ENCODE measurements around the gene SCARF2.
"Not testable (repeated sequence)": the region's sequence is repeated elsewhere in the genome, so short reads cannot be mapped to it uniquely, and the experiment has no call there.

The SCARF2 gene, protein sequence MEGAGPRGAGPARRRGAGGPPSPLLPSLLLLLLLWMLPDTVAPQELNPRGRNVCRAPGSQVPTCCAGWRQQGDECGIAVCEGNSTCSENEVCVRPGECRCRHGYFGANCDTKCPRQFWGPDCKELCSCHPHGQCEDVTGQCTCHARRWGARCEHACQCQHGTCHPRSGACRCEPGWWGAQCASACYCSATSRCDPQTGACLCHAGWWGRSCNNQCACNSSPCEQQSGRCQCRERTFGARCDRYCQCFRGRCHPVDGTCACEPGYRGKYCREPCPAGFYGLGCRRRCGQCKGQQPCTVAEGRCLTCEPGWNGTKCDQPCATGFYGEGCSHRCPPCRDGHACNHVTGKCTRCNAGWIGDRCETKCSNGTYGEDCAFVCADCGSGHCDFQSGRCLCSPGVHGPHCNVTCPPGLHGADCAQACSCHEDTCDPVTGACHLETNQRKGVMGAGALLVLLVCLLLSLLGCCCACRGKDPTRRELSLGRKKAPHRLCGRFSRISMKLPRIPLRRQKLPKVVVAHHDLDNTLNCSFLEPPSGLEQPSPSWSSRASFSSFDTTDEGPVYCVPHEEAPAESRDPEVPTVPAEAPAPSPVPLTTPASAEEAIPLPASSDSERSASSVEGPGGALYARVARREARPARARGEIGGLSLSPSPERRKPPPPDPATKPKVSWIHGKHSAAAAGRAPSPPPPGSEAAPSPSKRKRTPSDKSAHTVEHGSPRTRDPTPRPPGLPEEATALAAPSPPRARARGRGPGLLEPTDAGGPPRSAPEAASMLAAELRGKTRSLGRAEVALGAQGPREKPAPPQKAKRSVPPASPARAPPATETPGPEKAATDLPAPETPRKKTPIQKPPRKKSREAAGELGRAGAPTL

DNA sequence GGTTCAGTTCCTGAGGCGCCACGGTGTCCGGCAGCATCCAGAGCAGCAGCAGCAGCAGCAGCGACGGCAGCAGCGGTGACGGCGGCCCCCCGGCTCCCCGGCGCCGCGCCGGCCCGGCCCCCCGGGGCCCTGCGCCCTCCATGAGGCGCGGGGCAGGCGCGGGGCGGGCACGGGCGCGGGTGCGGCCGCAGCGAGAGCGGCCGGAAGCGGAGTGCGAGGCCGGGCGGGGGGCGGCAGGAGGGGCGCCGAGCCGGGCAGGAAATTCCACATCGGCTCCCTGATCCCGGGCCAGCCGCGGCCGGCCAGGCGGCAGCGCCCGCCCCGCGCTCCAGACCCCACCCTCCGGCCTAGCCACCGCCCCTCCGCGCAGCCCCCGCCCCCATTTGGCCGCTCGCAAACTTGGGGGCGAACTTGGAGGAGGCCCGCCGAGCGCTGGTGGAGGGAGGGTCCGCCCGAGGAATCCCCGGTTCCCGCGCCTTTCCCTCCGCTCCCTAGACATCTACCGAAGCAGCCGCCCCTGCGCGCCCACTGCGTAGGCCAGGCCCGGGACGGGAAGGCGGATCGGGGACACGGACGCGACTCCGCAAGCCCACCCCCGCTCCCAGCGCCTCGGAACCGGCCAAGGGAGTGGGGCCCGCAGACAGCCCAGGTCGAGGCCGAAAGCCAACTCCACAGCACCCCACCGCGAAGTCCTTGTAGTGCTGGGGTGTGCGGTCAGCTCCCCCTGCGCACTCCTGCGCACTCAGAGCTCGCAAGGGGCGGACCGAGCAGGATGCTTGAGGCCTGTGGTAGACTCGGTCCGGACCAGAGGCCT lies at the start of gene SCARF2:
Gene SCARF2, minus strand, starts transcription at position 213 of the 814 bp plus-strand sequence. Its CDS starts 71 bp downstream, at position 142.
- DNase-seq (ENCODE audit: insufficient read length, low spot score) (peak; percentile 79), FAIRE-seq (peak; percentile 76)

DNA sequence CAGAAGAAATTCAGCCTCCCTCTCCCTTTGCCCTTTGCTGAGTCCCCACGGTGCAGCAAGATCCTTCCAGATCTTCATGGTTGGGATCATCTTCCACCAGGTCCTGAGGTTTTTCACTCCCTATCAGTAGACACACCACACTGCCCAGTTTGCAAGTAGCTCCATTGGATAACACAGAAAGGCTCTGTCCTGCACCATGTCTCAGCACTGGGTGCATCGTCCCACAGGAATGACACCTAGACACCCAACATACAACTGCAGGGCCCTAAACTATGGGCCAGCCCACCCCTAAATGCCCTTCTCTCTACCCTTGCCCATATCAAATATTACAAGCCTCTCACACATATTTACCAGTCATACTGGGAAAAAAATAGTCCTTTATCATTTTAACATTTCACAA lies 48.6 kb upstream of the SCARF2 start:
- FAIRE-seq (no peak), DNase-seq (ENCODE audit: insufficient read length, low spot score) (no peak)

DNA sequence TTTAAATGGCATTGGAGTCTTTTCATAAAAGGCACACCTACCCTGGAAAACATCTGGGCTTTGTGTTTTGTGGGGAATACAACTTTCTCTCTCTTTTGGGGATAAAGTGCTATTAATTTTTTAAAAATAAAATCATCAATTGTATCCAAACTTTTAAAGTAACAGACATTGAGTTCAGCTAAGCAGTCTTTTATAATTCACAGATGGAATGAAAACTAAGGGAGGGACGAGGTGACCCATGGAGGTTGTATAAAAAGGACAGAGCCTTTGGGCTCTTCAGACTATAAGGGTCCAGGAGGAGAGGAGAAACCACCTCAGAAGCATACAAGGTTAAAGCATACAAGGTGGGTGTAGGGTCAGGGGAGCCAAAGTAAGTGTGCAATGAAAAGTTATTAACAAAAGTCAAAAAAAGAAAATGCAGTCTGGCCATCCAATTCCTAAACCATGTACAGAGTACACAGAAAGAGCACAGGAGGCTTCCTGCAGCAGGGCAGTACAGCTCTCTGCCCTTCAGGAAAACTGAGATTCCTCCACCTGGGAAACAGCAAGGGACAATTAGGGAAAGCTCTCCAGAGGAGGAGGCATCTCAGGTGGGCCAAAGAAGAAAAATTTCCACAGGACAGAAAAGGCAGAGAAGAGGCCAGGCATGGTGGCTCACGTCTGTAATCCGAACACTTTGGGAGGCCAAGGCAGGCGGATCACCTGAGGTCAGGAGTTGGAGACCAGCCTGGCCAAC lies 47.5 kb upstream of the SCARF2 start:
- FAIRE-seq (no peak), DNase-seq (ENCODE audit: insufficient read length, low spot score) (no peak)

DNA sequence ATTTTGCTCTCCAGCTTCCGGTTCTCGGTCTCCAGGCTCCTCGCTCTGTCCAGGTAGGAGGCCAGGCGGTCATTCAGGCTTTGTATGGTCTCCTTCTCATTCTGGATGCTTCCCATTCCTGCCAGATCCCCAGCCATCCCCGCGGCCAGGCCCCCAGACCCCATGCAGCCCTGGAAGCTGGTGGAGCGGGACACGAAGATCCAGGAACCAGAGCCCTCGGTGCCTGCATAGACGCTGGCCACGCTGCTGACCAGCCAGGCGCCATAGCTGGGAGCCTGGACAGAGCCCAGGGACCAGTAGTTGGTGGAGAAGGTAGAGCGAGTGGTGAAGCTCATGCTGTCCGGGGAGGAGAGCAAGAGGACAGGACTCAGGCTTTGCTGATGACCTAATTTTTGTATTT lies 46.1 kb upstream of the SCARF2 start:
- FAIRE-seq = no peak
- no peak for DNase-seq (ENCODE audit: insufficient read length, low spot score)

DNA sequence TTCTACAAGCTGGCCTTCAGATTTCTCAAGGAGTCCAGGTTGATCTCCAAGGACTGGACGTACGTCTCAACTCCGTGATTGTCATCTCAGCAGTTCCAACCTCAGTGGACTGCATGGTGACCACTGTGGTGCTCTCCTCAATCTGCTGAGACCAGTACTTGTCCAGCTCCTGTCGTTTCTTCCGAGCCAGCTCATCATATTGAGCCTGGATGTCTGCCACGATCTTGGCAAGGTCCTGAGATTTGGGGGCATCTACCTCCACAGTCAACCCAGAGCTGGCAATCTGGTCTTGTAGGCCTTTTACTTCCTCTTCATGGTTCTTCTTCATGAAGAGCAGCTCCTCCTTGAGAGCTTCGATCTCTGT lies 45.5 kb upstream of the SCARF2 start:
- not testable (repeated sequence) for DNase-seq (ENCODE audit: insufficient read length, low spot score); FAIRE-seq

DNA sequence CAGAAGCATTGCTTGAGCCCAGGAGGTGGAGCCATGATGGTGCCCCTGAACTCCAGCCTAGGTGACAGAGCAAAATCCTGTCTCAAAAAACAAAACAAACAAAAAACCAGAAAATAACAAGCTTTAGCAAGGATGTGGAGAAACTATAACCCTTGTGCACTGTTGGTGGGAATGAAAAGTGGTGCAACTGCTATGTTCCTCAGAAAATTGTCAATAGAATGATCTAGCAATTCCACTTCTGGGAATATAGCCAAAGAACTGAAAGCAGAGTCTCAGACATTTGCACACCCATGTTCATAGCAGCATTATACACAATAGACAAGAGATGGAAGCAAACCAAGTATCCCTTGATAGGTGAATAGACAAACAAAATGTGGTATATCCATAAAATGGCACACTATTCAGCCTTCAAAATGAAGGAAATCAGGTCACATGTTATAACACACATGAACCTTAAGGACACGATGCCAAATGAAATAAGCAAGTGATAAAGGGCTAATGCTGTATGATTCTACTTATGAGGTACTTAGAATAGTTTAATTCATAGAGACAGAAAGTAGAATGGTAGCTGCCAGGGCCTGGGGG lies 42.1 kb upstream of the SCARF2 start:
- FAIRE-seq (no peak), DNase-seq (ENCODE audit: insufficient read length, low spot score) (no peak)

DNA sequence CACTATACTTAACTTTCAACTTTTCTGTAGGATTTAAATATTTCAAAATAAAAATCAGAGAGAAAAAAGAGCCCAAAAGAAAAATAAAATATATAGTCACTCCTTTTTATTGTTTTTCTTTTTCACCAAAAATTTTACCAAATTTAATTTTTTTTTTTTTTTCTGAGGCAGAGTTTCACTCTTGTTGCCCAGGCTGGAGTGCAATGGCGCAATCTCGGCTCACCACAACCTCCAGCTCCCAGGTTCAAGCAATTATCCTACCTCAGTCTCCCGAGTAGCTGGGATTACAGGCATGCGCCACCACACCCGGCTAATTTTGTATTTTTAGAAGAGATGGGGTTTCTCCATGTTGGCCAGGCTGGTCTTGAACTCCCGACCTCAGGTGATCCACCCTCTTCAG lies 40.4 kb upstream of the SCARF2 start:
- FAIRE-seq; DNase-seq (ENCODE audit: insufficient read length, low spot score): not testable (repeated sequence)

DNA sequence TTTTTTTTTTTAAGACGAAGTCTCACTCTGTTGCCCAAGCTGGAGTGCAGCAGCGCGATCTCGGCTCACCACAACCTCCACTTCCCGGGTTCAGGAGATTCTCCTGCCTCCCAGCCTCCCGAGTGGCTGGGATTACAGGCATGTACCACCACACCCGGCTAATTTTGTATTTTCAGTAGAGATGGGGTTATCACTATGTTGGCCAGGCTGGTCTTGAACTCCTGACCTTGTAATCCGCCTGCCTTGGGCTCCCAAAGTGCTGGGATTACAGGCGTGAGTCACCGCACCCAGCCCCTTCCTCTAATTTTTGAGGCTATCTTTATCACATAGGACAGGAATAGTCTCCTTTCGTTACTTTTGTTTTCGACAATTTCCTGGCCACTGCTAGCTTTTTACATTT lies 37.9 kb upstream of the SCARF2 start:
- DNase-seq (ENCODE audit: insufficient read length, low spot score); FAIRE-seq: not testable (repeated sequence)

DNA sequence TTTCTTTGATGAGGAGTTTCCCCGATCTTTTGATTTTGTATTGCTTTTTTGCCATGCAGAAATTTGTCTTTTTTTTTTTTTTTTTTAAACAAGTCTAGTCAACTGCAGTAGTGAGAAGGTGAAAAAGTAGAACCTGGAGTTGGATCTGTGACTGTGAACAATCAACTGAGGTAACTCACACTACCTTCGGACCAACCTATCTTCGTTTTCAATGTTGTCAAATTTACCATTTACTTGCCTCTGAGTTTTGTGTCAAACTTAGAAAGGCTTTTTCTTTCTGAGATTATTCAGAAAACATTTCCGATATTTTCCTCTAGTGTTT lies 37.5 kb upstream of the SCARF2 start:
- FAIRE-seq (no peak), DNase-seq (ENCODE audit: insufficient read length, low spot score) (no peak)

DNA sequence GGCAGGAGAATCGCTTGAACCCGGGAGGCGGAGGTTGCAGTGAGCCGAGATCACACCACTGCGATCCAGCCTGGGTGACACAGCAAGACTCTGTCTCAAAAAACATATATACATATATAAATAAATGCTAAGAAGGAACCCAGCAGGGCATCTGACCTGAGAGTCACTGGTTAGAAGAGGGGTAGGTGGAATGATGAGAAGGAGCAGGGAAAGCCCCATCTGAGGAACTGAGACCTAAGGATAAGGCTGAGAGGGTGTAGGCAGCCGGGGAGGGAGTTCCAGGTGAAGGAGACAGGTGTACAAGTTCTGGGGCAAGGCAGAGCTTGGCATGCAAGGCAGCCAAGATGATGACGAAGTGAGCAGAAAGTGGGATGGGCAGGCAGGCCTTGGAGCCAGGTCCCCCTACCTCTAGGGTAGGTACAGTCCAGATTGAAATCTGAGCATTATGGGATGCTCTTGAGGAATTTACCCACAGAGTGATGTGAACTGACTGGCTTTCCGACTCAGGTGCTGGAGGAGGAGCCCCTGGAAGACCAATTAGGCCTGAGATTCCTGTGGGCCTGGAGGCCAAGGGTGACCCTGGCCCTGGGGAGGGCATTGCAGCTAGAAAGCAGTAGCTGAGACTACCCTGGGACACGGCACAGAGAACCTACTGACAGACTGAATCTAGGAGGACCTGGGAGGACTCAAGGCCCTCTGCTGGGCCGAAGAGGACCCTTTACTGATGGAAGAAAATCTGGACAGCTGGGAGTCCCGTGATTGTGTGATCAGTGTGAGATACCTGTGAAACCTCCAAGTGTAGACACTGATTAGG lies 35.2 kb upstream of the SCARF2 start:
- no peak for DNase-seq (ENCODE audit: insufficient read length, low spot score)
- no peak for FAIRE-seq

DNA sequence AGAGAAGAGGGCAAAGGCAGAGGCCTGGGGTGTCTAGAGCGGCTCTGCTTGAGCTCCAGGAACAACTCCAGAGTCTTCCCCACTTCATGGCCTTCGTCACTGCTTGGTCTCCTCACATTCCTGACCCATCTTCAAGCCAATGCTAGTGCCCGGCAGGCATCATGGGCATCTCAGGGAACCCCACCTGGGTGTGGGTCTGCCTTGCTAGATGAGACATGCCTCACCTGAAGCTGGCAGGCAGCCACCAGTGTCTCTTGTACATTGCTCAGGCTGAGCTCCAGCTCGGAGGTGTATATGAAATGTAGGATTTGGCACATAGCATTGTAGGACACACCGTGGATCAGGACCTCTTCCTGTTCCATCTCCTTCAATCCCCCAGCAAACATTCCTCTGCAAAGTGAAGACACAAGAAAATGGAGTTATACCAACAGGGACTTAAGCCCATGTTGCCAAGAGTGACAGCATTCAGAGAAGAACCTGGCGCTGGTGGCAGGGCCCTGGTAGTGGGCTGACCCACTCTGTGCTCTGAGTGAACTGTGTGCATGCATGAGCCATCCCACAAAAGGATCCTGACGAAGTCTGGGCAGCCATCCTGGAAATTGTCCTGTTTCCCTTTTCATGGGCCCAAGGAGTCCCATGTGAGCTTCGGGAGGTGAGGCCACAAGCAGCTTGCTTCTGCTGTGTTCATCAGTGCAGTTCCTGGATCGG lies 33.7 kb upstream of the SCARF2 start:
- DNase-seq (ENCODE audit: insufficient read length, low spot score) = no peak
- no peak for FAIRE-seq

DNA sequence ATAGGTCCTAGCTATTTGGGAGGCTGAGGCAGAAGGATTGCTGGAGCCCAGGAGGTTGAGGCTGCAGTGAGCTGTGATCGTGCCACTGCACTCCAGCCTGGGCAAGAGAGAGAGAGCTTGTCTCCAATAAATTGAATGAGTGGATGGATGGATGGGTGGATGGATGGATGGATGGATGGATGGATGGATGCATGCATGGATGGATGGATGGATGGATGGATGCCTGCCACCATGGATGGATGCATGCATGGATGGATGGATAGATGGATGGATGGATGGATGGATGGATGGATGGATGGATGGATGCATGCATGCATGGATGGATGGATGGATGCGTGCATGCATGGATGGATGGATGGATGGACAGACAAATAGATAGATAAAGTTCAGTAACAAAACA lies 32.9 kb upstream of the SCARF2 start:
- not testable (repeated sequence) for FAIRE-seq

DNA sequence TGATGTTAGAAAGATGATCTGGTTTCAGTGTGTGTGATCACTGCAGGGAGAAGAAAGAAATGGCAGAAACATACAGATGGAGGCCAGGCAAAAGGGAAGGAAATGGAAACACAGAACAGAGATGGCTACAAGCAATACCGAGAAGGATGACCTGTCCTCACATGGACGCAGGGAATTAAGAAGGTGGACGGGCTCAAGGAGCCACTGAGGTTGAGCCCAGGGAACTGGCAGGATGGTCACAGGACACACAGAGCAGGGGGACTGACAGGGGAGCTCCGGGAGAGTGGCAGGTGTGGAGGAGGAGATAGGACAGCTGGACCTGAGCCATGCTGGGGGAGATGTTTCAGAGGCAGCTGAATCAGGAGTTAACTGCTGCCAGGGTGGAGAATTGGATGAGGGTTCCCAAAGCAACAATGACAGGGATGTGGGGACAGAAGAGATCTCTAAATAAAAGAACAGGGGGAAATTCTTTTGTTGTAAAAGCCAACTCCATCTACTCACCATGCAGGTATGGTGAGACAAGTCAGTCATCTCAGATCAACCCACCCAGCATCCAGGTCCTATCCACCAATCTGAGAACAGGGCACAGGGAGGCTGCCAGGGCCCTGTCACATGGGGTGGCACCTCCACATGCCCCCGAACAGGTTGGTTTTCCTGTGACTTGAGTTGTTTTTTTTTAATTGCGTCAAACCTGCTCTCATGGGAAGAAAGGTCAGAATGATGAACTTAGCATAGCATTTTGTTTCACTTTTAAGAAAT lies 31.7 kb upstream of the SCARF2 start:
- FAIRE-seq = no peak
- no peak for DNase-seq (ENCODE audit: insufficient read length, low spot score)

More for the DNA sequence above, 32.9 kb upstream of the SCARF2 start:
- not testable (repeated sequence) for DNase-seq (ENCODE audit: insufficient read length, low spot score)

DNA sequence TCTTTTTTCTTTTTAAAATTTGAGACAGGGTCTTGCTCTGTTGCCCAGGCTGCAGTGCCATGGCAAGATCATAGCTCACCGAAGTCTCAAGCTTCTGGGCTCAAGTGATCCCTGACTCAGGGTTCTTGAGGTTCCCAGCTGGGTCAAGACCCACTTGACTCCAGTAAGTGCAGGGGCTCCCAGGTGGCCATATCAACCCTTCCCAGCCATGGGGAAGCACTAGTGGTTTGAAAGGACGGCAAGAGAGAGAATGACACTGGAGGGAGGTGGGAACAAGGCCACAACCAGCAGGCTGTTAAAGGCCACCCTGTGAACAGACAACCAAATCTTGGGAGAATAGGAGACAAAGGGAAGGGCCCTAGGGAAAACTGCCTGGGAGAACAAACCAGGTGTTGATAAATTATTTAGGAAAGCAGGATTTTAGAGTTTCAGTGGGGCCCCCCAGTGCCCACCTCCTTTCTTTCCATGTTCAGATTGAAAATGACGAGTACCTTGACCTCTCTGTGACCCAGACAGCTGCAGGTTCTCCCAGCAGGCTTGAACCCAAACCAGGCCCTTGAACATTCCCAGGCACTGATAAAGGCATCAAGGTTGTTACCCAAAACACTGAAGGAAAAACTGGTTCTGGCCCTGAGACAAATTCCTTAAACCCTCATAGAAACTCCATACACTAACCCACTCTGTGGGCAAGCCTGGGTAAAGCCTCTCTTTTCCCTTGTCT lies 29.2 kb upstream of the SCARF2 start:
- FAIRE-seq (no peak), DNase-seq (ENCODE audit: insufficient read length, low spot score) (no peak)

DNA sequence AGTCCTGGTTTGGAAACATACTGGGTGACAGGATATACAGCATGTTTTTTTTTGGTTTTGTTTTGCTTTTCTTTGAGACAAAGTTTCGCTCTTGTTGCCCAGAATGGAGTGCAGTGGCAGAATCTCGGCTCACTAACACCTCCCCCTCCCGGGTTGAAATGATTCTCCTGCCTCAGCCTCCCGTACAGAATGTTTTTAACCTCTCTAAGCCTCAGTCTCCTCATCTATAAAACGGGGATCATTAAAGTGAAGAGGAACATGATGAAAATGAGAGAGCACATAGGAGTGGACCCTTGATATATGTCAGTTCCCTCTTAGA lies 28.1 kb upstream of the SCARF2 start:
- DNase-seq (ENCODE audit: insufficient read length, low spot score) = no peak
- FAIRE-seq = no peak

DNA sequence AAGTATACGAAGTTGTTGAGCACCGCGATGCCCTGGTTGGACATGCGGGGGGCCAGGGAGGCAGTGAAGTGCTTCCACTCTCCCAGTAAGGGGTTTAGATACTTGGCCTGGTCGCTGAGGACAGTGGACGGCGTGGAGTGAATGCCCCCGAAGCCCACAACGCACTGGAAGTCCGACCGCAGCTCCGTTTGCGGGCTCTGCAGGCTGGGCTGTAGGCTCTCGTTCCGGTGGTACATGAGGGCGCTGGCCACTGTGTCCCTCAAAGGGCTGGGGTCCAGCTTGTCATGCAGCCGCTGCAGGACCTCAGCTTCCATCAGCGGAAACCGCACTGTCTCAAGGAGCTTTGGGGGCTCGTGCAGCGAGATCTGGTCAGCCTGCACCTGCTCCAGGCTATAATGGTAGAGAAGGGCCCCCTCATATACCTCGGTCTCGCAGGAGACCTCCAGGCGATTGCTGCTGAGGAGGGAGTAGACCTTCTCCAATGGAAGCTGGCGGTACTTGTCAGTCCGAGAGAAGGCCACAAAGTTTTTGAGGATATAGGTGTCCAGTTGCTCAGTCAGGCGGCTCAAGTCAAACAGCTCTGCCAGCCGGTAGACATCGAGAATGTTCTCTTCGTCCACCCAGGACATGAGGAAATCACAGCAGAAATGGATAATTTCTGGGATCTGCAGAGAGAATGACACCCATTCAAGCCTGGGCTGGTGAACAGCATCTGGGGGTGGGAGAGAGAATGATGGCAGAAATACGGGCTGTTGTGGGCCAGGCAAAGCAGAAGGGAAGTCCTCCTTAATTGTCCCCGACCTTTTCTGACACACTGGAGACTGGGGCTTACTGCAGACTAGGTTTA lies 27.5 kb upstream of the SCARF2 start:
- FAIRE-seq = no peak
- no peak for DNase-seq (ENCODE audit: insufficient read length, low spot score)

Data from HTR-8/SVneo (cell line).